Measurements from ENCODE around the gene CIAO2B. TPM values are rescaled to one million over a fixed set of nuclear protein-coding genes. Genes with fewer than 3 reads are reported as not detected.

The CIAO2B gene
- total RNA-seq, result 136 and 158 TPM in 2 replicates

DNA sequence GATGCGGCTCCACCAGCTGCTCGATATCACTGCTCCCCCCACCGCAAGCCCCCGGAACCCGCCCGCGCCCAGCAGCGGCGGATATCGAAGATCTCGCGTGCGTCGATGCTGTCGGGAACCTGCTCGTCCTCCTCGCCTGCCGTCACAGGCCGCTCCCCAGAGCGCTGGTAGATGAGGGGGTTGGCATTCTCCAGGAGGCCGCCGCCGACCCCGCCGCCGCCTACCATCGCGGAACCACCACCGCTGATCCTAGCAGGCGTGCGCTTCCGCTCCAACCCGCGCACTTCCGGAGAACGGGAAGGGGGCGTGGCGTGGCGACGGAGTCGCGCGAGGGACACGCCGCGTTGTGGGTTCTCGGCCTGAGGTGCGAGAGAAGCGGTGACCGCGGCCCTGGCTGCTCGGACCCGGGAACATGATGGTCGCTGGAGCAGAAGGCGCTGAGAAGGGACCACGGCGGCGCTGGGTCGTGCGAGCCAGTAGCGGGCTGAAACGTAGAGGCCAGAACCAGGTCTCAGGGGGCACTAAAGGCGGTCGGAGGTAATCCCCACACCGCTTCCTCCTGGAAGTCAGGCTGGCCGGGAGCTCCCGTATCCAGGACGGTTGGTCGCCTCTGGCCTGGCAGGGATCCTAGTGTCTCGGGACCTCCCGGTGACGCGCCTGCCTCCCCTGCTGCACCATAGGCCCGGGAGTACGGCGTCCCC, at the start of gene CIAO2B:
CIAO2B (minus strand) TSS at position 265 of the 701 bp plus-strand sequence; CDS start at position 227, 38 bp downstream.

DNA sequence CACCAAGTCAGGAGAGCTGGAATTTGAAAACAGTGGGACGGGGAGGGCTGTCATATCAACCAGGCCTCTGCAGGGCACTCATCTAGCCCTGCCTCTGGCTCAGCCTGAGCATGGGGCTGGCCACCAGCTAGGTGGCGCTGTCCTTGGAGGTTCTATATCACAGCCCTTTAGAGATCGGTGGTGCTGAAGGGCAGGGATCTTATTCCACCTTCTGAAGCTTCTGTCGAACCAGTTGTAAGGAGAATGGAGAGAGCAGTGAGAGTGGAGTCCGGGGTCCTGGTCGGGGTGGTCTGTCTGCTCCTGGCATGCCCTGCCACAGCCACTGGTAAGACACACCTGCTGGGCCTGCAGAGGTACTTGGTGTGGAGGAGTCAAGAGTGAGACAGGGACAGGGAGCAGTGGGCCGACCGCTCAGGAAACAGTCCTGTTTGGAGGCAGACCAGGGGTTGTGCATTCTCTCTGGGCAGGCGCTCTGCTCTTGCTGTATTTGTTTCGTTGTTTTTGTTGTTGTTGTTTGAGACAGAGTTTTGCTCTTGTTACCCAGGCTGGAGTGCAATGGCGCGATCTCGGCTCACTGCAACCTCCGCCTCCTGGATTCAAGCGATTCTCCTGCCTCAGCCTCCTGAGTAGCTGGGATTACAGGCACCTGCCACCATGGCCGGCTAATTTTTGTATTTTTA, 27.0 kb upstream of the CIAO2B start, which contains the start of gene CES3:
CES3 (plus strand) TSS at position 202 of the 680 bp plus-strand sequence; CDS start at position 244, 42 bp downstream.

GRCh38 chr16:66935314-66936011, 1.3 kb upstream of the CIAO2B start, which contains the start of gene CES2:
Gene CES2, plus strand, starts transcription at chr16:66935516. Its CDS starts 120 bp downstream, at chr16:66935636.

GRCh38 chr16:66925322-66925840, 8.8 kb downstream of the CIAO2B start, which contains the start of gene RRAD:
Gene RRAD, minus strand, starts transcription at chr16:66925535. Its CDS starts 356 bp downstream, at chr16:66925179.

GRCh38 chr16:66918803-66919568, 15.2 kb downstream of the CIAO2B start, which contains the start of gene CDH16:
Gene CDH16, minus strand, starts transcription at chr16:66918885. Its CDS starts 820 bp downstream, at chr16:66918065.

Other genes with a start within 250 kb of the CIAO2B start
- 17.3 and 46.8 TPM in 2 replicates for gene CMTM4, start 237.7 kb downstream of the CIAO2B start, total RNA-seq
- gene DYNC1LI2, start 182.8 kb downstream of the CIAO2B start, total RNA-seq, result 53.8 and 54.1 TPM in 2 replicates
- not detected in 2 replicates for gene TERB1, start 132.8 kb downstream of the CIAO2B start, total RNA-seq
- 20.4 and 58.3 TPM in 2 replicates for gene NAE1, start 103.4 kb downstream of the CIAO2B start, total RNA-seq
- not detected in 2 replicates for gene CA7, start 90.0 kb downstream of the CIAO2B start, total RNA-seq
- gene PDP2, start 53.9 kb downstream of the CIAO2B start, total RNA-seq, result 10.9 and 16.3 TPM in 2 replicates
- gene CDH16, start 15.5 kb downstream of the CIAO2B start, total RNA-seq, result 0.49 and 71.2 TPM in 2 replicates
- gene RRAD, start 8.9 kb downstream of the CIAO2B start, total RNA-seq, result 23.1 and 59.2 TPM in 2 replicates
- gene CES2, start 1.1 kb upstream of the CIAO2B start, total RNA-seq, result 17.1 and 54.3 TPM in 2 replicates
- gene CES3, start 26.9 kb upstream of the CIAO2B start, total RNA-seq, result under 0.01 and 0.38 TPM in 2 replicates
- 0.98 and 2.4 TPM in 2 replicates for gene CES4A, start 54.2 kb upstream of the CIAO2B start, total RNA-seq
- 27.5 and 70.4 TPM in 2 replicates for gene CBFB, start 94.7 kb upstream of the CIAO2B start, total RNA-seq
- 12.4 and 17.3 TPM in 2 replicates for gene PHAF1, start 175.5 kb upstream of the CIAO2B start, total RNA-seq
- 5.7 and 13.3 TPM in 2 replicates for gene B3GNT9, start 216.6 kb upstream of the CIAO2B start, total RNA-seq
- 14.7 and 21.8 TPM in 2 replicates for gene TRADD, start 225.5 kb upstream of the CIAO2B start, total RNA-seq
- gene FBXL8, start 225.6 kb upstream of the CIAO2B start, total RNA-seq, result 5.7 and 18.8 TPM in 2 replicates
- gene HSF4, start 230.3 kb upstream of the CIAO2B start, total RNA-seq, result 0.65 and 10.3 TPM in 2 replicates
- 27.7 and 30.3 TPM in 2 replicates for gene NOL3, start 236.1 kb upstream of the CIAO2B start, total RNA-seq
- gene MATCAP1, start 249.6 kb upstream of the CIAO2B start, total RNA-seq, result 6.2 and 16.0 TPM in 2 replicates